AG04450 (cell line): ENCODE data around the gene ZSCAN26. TPM values are rescaled to one million over a fixed set of nuclear protein-coding genes. Genes with fewer than 3 reads are reported as not detected.
A peak's percentile ranks its signal among the peaks of the same experiment; 100 is the strongest.

Experiments used
- CTCF ChIA-PET: fragments of 300-600, 350-600 bp; formaldehyde crosslinking; extraction: SDS; loops from one replicate; lab custom pipeline; 2022; ENCODE audit warnings: antibody characterized with exemption, inconsistent platforms; lab: Charles Lee
- POLR2A ChIA-PET: fragments of 350-600 bp; formaldehyde crosslinking; extraction: SDS; loops from one replicate; lab custom pipeline; 2021; ENCODE audit warnings: antibody characterized with exemption, inconsistent platforms; lab: Yijun Ruan, JAX
- DNase-seq: peaks from one replicate; pipeline ENCODE4 v3.0.0-alpha.2; 2011; ENCODE audit warnings: low read depth, low spot score
- H3K27ac ChIP-seq: one replicate; pipeline ENCODE4 v1.5.1; 2012; ENCODE audit warnings: low read depth, low read length, control low read depth
- H3K27me3 ChIP-seq: one replicate; pipeline ENCODE4 v1.6.0; 2012; ENCODE audit warnings: low read length; ENCODE audit not compliant: control insufficient read depth, insufficient read depth
- H3K4me3 ChIP-seq: 2 replicates; pipeline ENCODE4 v1.5.1; 2011; ENCODE audit warnings: mild to moderate bottlenecking, low read depth, low read length, control low read depth
- H3K9me3 ChIP-seq: 2 replicates; pipeline ENCODE4 v1.5.1; 2012; ENCODE audit warnings: low read length; ENCODE audit not compliant: control insufficient read depth, insufficient read depth
- polyA minus RNA-seq: library from RNA; depleted of rRNA, polyadenylated mRNA; stranded (reverse); fragments of >200 nt; gene quantifications from 2 replicates; pipeline ENCODE4 v1.2.3, GENCODE V29; 2011; rRNA and poly(A)+ RNA removed
- polyA plus RNA-seq: library from polyadenylated mRNA; depleted of rRNA; stranded (reverse); fragments of >200 nt; gene quantifications from 2 replicates; pipeline ENCODE4 v1.2.3, GENCODE V29; 2011; rRNA removed
- TF ChIP-seq, protein P1 (sequence below): IDR thresholded peaks from 2 replicates; pipeline ENCODE4 v1.5.1; 2011; ENCODE audit warnings: low read depth, low read length, control low read depth, inconsistent platforms

Gene ZSCAN26
- 17.9 and 24.0 TPM in 2 replicates for polyA plus RNA-seq
- polyA minus RNA-seq = 22.8 and 24.3 TPM in 2 replicates

DNA sequence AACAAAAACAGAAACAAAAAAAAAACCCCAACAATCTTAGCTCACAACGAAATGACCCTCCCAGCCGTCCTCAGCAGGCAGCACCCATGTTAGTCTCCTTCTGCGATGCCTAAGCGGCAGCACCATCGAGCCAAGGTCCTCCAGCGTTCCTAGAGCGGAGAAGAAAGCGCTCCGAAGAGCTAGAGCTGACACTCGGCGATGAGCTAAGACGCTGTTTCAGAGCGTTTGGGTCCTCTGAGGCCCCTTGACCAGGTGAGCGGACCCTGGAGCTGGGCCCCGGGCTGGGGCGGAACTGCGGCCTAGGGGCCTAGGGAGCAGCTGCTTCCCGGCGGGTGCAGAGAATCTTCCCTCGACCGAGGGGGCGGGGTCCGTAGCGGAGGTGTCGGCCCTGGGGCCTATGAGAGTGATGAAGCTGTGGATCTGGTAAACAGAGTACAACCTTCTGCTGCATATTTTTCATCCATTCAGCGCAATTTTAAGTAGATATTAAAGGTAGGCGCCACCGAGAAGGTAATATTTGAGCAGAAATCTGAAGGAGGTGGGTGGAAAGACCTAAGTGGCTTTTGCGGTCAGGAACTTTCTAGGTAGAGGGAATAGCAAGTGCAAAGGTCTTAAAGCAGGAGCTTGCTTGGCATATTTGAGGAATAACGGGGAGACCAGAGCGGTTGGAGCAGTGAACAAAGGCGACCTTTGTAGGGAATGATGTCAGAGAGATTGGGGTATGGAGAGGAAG is at the start of gene ZSCAN26:
ZSCAN26 (plus strand) TSS at position 182 of the 733 bp plus-strand sequence. CDS start 4,777 bp downstream, outside the sequence.
- POLR2A ChIA-PET = interaction anchor here (0.6 to 1.6 kb wide), 8 partner anchors 14 to 1120 kb away, joined by 3 to 14 read pairs (median 3); partner anchors contain the start of genes PGBD1, ZKSCAN3, ZKSCAN4 and ZKSCAN8
- CTCF ChIA-PET = interaction anchor here (0.7 to 4.3 kb wide), 4 partner anchors 14 to 527 kb away, joined by 3 to 28 read pairs (median 4); partner anchors contain the start of gene PGBD1
- Histone ChIP-seq H3K27ac (peak within 1 kb of the TSS; percentile 88), H3K9me3 (no peaks in the 10 kb centered on the region), H3K4me3 (peak within 1 kb of the TSS; percentile 75), H3K27me3 (no peaks in the 10 kb centered on the region)
- TF ChIP-seq, protein P1, sequence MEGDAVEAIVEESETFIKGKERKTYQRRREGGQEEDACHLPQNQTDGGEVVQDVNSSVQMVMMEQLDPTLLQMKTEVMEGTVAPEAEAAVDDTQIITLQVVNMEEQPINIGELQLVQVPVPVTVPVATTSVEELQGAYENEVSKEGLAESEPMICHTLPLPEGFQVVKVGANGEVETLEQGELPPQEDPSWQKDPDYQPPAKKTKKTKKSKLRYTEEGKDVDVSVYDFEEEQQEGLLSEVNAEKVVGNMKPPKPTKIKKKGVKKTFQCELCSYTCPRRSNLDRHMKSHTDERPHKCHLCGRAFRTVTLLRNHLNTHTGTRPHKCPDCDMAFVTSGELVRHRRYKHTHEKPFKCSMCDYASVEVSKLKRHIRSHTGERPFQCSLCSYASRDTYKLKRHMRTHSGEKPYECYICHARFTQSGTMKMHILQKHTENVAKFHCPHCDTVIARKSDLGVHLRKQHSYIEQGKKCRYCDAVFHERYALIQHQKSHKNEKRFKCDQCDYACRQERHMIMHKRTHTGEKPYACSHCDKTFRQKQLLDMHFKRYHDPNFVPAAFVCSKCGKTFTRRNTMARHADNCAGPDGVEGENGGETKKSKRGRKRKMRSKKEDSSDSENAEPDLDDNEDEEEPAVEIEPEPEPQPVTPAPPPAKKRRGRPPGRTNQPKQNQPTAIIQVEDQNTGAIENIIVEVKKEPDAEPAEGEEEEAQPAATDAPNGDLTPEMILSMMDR = no peak
- peak; percentile 82 for DNase-seq

DNA sequence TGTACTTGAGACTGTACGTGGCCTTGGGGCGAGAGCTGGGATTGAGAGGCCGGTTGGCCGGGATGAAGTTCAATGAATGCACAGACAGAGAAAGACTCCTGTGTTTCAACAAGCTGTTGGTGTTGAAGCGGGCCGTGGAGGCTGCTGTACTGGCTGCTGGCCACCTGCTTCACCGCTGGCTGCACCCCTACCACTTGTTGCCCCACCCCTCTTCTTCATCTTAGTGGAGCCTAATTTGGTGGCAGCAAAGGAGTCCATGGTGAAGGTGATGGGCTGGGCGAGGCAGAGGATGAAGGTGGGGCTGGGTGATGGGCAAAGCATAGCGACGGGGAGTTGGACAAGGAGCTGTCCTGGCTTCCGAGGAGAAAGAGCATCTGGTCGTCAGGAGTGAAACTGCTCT is 49.1 kb upstream of the ZSCAN26 start:
- no peak for DNase-seq
- Histone ChIP-seq H3K27ac (no peak overlapping the region), H3K27me3 (peaks cover 4% of the 10 kb centered on the region), H3K4me3 (no peak overlapping the region), H3K9me3 (no peaks in the 10 kb centered on the region)
- CTCF ChIA-PET = interaction anchor here (0.8 kb wide), 2 partner anchors 75 to 1433 kb away, joined by 3 to 4 read pairs; no protein-coding TSS in a partner anchor
- POLR2A ChIA-PET = interaction anchor here (0.7 to 1.3 kb wide), 4 partner anchors 35 to 165 kb away, joined by 3 to 5 read pairs (median 4); partner anchors contain the start of gene ZKSCAN8
- TF ChIP-seq, protein P1 = no peak

DNA sequence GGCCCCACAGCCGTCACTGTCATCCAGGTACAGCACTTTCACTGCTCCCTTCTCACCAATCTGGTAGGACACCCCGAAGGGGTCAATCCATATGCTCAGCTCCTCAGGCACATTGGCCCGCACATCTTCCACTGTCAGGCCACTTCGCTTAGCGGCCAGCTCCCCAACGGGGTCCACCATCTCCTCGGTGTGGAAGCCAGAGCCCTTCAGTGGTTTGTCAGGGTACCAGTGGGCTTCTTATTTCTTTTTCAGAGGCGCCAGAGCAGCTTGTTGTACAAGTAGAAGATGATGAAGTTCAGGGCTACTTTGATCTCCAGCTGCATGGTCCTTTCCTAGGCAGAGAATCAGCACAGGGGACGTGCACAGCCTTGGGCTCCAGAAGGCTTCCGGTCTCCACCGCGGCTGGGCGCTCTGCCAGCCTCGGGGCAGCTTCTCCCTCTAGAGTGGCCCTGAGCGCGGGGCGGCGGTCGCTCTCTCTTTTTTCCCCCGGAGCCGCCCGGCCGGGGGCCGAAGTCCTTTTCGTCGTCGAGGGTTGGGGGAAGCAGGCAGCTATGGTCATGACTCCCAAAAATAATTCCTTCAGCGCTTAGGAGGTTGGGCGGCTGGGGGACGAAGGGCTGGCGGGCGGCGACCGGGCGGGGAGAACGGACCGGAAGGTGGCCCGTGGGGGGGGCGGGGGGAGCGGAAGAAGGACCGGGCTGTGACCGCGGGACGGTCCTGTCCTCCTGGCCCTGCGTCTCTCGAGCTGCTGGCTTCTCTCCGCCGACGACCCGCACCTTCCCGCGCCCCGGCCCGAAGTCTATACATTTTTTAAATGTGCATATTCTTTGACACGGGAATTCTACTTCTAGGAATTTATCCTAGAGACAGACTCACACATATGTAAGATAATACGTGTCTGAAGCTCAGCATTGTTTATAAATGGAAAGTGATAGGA is 48.4 kb upstream of the ZSCAN26 start:
- H3K9me3 ChIP-seq = no peaks in the 10 kb centered on the region
- CTCF ChIA-PET = interaction anchor here (0.8 to 1.2 kb wide), 3 partner anchors 76 to 1432 kb away, joined by 3 to 7 read pairs (median 4); no protein-coding TSS in a partner anchor
- POLR2A ChIA-PET = interaction anchor here (0.7 to 1.3 kb wide), 4 partner anchors 34 to 164 kb away, joined by 3 to 5 read pairs (median 4); partner anchors contain the start of gene ZKSCAN8
- TF ChIP-seq, protein P1 = no peak
- H3K4me3 ChIP-seq = peak overlapping the region; percentile 63
- DNase-seq = no peak
- peaks cover 4% of the 10 kb centered on the region for H3K27me3 ChIP-seq
- no peak overlapping the region for H3K27ac ChIP-seq

DNA sequence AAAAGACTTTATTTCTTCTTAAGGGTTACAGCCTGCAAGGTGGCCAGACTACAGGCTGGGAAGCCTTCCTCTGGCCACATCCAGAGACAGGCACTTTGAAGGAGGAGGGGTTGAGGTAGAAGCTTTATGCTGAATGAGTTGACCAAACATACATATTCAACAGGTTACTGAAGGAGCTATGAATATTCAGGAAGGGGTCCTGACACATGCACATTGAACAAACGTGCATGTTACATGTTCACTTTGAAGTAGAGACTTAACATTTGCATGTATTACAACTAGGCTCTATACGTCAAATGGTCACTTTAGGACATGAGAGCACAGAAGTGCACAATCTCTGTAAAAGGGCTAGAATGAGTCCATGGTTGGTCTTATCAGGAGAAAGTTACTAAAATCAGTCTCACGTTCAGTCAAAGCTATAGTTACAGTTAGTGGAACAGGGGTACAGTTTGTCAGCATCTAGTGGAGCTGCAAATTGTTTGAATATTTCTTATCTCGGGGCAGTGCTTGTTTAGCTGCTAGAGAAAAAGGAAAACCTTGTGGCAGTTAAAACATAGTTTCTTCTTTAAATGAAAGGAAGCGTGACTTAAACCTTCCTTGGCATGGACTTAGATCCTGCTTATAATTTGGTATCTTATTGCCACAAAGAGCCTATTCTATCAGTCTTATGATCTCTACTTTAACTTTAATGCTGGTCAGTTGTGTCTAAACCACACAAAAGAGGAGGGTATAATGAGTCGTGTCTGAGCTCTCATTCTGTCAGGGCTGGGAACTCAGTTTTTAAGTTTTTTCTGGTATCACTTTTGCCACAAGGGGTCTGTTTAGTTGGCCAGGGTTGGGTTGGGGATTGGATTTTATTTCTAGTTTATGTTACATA is 46.4 kb upstream of the ZSCAN26 start:
- TF ChIP-seq, protein P1 = no peak
- POLR2A ChIA-PET = no interaction called here
- CTCF ChIA-PET = no interaction called here
- H3K27me3 ChIP-seq = no peaks in the 10 kb centered on the region
- no peak overlapping the region for H3K27ac ChIP-seq
- DNase-seq = no peak
- H3K9me3 ChIP-seq = no peaks in the 10 kb centered on the region; the same call in 1 of the 2 replicates
- H3K4me3 ChIP-seq = no peak overlapping the region
